Endothelial cell of umbilical vein (primary cell): Measurements from ENCODE around the gene TUSC2.

Source experiments
- JUN ChIP-seq: IDR thresholded peaks from 2 replicates; pipeline ENCODE4 v1.6.1; 2011; ENCODE audit warnings: borderline replicate concordance, low read depth; ENCODE audit not compliant: insufficient read length, insufficient read depth
- POLR2A ChIP-seq: IDR thresholded peaks from 2 replicates; pipeline ENCODE4 v1.6.1; 2012; ENCODE audit warnings: low read depth, mild to moderate bottlenecking, control low read depth, low read length

GRCh38 chr3:50318615-50319014 is 9.4 kb downstream of the TUSC2 start:
- TF ChIP-seq JUN (no peak), POLR2A (peak; percentile 2)
